Loucy (cell line): ENCODE data around the gene THSD8.

Source experiments
- H2AFZ ChIP-seq: fragments of 200-600 bp; sonication (generic); 2 replicates; pipeline ENCODE4 v1.6.0; 2016; ENCODE audit warnings: antibody characterized with exemption, mild to moderate bottlenecking, low read length, moderate library complexity
- H3F3A ChIP-seq: fragments of 200-600 bp; 2 replicates; pipeline ENCODE4 v1.6.0; 2016; ENCODE audit warnings: antibody characterized with exemption, low read depth, mild to moderate bottlenecking
- H3K27me3 ChIP-seq: fragments of 200-600 bp; sonication (generic); 2 replicates; pipeline ENCODE4 v1.6.1; 2014; ENCODE audit warnings: low read length, mild to moderate bottlenecking; ENCODE audit not compliant: insufficient read depth, poor library complexity, severe bottlenecking
- H3K36me3 ChIP-seq: fragments of 200-600 bp; sonication (generic); 2 replicates; pipeline ENCODE4 v1.6.1; 2016; ENCODE audit warnings: low read length; ENCODE audit not compliant: insufficient read depth
- H3K4me1 ChIP-seq: fragments of 200-600 bp; sonication (generic); 2 replicates; pipeline ENCODE4 v1.5.1; 2014; ENCODE audit warnings: low read length, mild to moderate bottlenecking; ENCODE audit not compliant: insufficient read depth, poor library complexity, severe bottlenecking
- H3K4me2 ChIP-seq: fragments of 200-600 bp; sonication (generic); 2 replicates; pipeline ENCODE4 v1.6.0; 2014; ENCODE audit warnings: antibody characterized with exemption, low read length, low read depth, mild to moderate bottlenecking; ENCODE audit not compliant: poor library complexity, severe bottlenecking
- H3K4me3 ChIP-seq: fragments of 200-600 bp; sonication (generic); 2 replicates; pipeline ENCODE4 v1.5.1; 2014; ENCODE audit warnings: low read length, mild to moderate bottlenecking, mixed read lengths; ENCODE audit not compliant: poor library complexity, severe bottlenecking
- H3K79me2 ChIP-seq: fragments of 200-600 bp; sonication (generic); 2 replicates; pipeline ENCODE4 v1.6.1; 2014; ENCODE audit warnings: low read length; ENCODE audit not compliant: insufficient read depth
- H3K9ac ChIP-seq: fragments of 200-600 bp; sonication (generic); 2 replicates; pipeline ENCODE4 v1.6.0; 2014; ENCODE audit warnings: mild to moderate bottlenecking, low read depth, low read length, moderate library complexity; ENCODE audit not compliant: poor library complexity, severe bottlenecking
- H3K9me2 ChIP-seq: fragments of 200-600 bp; sonication (generic); replicated peaks from 2 replicates; pipeline ENCODE4 v1.6.1; 2016; ENCODE audit warnings: low read depth, low read length, mixed read lengths
- H3K9me3 ChIP-seq: fragments of 200-600 bp; sonication (generic); 2 replicates; pipeline ENCODE4 v1.6.1; 2014; ENCODE audit warnings: mild to moderate bottlenecking, antibody characterized with exemption, low read length, low read depth; ENCODE audit not compliant: insufficient read depth
- H4K20me1 ChIP-seq: fragments of 200-600 bp; sonication (generic); 2 replicates; pipeline ENCODE4 v1.6.0; 2014; ENCODE audit warnings: antibody characterized with exemption, low read length, mild to moderate bottlenecking; ENCODE audit not compliant: insufficient read depth, poor library complexity, severe bottlenecking
- CTCF ChIP-seq: fragments of 200-600 bp; sonication (generic); conservative IDR thresholded peaks from 2 replicates; pipeline ENCODE4 v1.5.1; 2014; ENCODE audit warnings: mild to moderate bottlenecking, antibody characterized with exemption, low read length
- EZH2phosphoT487 ChIP-seq: fragments of 200-600 bp; IDR thresholded peaks from 2 replicates; pipeline ENCODE4 v1.6.1; 2018; ENCODE audit warnings: antibody characterized with exemption, mild to moderate bottlenecking, moderate library complexity, borderline replicate concordance

The THSD8 gene

GRCh38 chr19:12801466-12802266 lies at the start of gene THSD8, which contains the start of gene PRDX2:
TSS of gene THSD8 (plus strand) at chr19:12802069. CDS start at chr19:12802072, 3 bp downstream.
TSS of gene PRDX2 (minus strand) at chr19:12801800. CDS start at chr19:12801261, 539 bp downstream.
- peak within 1 kb of the TSS; percentile 93 for H3K9ac ChIP-seq
- TF ChIP-seq EZH2phosphoT487, result no peak
- no peak for TF ChIP-seq CTCF
- H3K27me3 ChIP-seq, result no peaks in the 10 kb centered on the region
- H3K9me2 ChIP-seq, result no peaks in the 10 kb centered on the region
- no peaks in the 10 kb centered on the region for H3F3A ChIP-seq
- no peaks in the 10 kb centered on the region for H3K9me3 ChIP-seq
- peak within 1 kb of the TSS; percentile 95 for H2AFZ ChIP-seq
- H3K4me2 ChIP-seq, result peak within 1 kb of the TSS; percentile 88
- peaks cover 37% of the 10 kb centered on the region for H3K79me2 ChIP-seq
- peaks cover 15% of the 10 kb centered on the region for H4K20me1 ChIP-seq
- H3K36me3 ChIP-seq, result peaks cover 6% of the 10 kb centered on the region; the same call in 1 of the 2 replicates
- peaks cover 22% of the 10 kb centered on the region for H3K4me1 ChIP-seq
- peak within 1 kb of the TSS; percentile 89 for H3K4me3 ChIP-seq

- Histone ChIP-seq H3K4me2 (no peak overlapping the region), H2AFZ (no peak overlapping the region), H4K20me1 (no peaks in the 10 kb centered on the region), H3K4me1 (no peaks in the 10 kb centered on the region), H3F3A (no peaks in the 10 kb centered on the region), H3K4me3 (no peak overlapping the region), H3K36me3 (no peaks in the 10 kb centered on the region), H3K27me3 (no peaks in the 10 kb centered on the region), H3K9ac (no peak overlapping the region), H3K9me3 (no peaks in the 10 kb centered on the region), H3K79me2 (no peaks in the 10 kb centered on the region), H3K9me2 (no peaks in the 10 kb centered on the region)
- TF ChIP-seq CTCF (no peak), EZH2phosphoT487 (no peak)
These were observed 47.2 kb upstream of the THSD8 start for GRCh38 chr19:12754465-12755196.

- no peaks in the 10 kb centered on the region for H3K4me1 ChIP-seq
- no peaks in the 10 kb centered on the region for H3K79me2 ChIP-seq
- no peaks in the 10 kb centered on the region for H3K9me2 ChIP-seq
- no peaks in the 10 kb centered on the region for H3F3A ChIP-seq
- H2AFZ ChIP-seq, result no peak overlapping the region
- no peaks in the 10 kb centered on the region for H3K27me3 ChIP-seq
- H4K20me1 ChIP-seq, result no peaks in the 10 kb centered on the region
- no peaks in the 10 kb centered on the region for H3K9me3 ChIP-seq
- H3K4me2 ChIP-seq, result no peak overlapping the region
- no peak overlapping the region for H3K9ac ChIP-seq
- no peak overlapping the region for H3K4me3 ChIP-seq
- TF ChIP-seq CTCF (no peak), EZH2phosphoT487 (no peak)
- H3K36me3 ChIP-seq, result no peaks in the 10 kb centered on the region
These were observed 45.6 kb upstream of the THSD8 start for GRCh38 chr19:12756150-12756883.
